ENCODE results near the gene HSPA1L. TPM values are rescaled to one million over a fixed set of nuclear protein-coding genes. Genes with fewer than 3 reads are reported as not detected.

HSPA1L gene
- total RNA-seq, 1 experiment from 2014 or later = 1.1 TPM

GRCh38 chr6:31851485-31851832, 36.4 kb upstream of the HSPA1L start:
- no peak overlapping the region for H3K27ac ChIP-seq (ENCODE audit: low read depth, low read length, poor library complexity, severe bottlenecking)
- no peak overlapping the region for H3K4me3 ChIP-seq (ENCODE audit: low read depth, low read length, poor library complexity, severe bottlenecking)
- no TSS peak for BruUV-seq (replicated peaks)
- H3K27me3 ChIP-seq (replicated peaks; ENCODE audit: insufficient read depth, low read depth, low read length, poor library complexity) = no peaks in the 10 kb centered on the region
- intact Hi-C loops (cut with micrococcal nuclease; ENCODE audit: unreplicated experiment) = no loop called here
- POLR2A ChIA-PET (ENCODE audit: low non-redundant PET) = no interaction called here
- TF ChIP-seq CTCF (conservative IDR thresholded peaks at IDR 0.05; ENCODE audit: low read depth, low read length) = no peak
- no peak for TF ChIP-seq EZH2 (IDR thresholded peaks at IDR 0.05; ENCODE audit: borderline replicate concordance, low read depth, low read length, poor library complexity, severe bottlenecking)
- CTCF ChIA-PET = no interaction called here
- H3K4me1 ChIP-seq (ENCODE audit: insufficient read depth, low read length, poor library complexity, severe bottlenecking) = no peaks in the 10 kb centered on the region
- no peaks in the 10 kb centered on the region for H3K9me3 ChIP-seq (ENCODE audit: low read depth, low read length, poor library complexity, severe bottlenecking)
- DNase-seq (ENCODE audit: low spot score) = no peak
- H3K36me3 ChIP-seq (ENCODE audit: insufficient read depth, low read length, poor library complexity, severe bottlenecking) = no peaks in the 10 kb centered on the region

GRCh38 chr6:31850765-31851484, 35.8 kb upstream of the HSPA1L start:
- ChIA-PET CTCF (no interaction called here), POLR2A (ENCODE audit: low non-redundant PET) (no interaction called here)
- no peaks in the 10 kb centered on the region for H3K27me3 ChIP-seq (replicated peaks; ENCODE audit: insufficient read depth, low read depth, low read length, poor library complexity)
- no TSS peak for BruUV-seq (replicated peaks)
- DNase-seq (ENCODE audit: low spot score) = no peak
- no peaks in the 10 kb centered on the region for H3K4me1 ChIP-seq (ENCODE audit: insufficient read depth, low read length, poor library complexity, severe bottlenecking)
- no peaks in the 10 kb centered on the region for H3K36me3 ChIP-seq (ENCODE audit: insufficient read depth, low read length, poor library complexity, severe bottlenecking)
- no peak for TF ChIP-seq EZH2 (IDR thresholded peaks at IDR 0.05; ENCODE audit: borderline replicate concordance, low read depth, low read length, poor library complexity, severe bottlenecking)
- TF ChIP-seq CTCF (conservative IDR thresholded peaks at IDR 0.05; ENCODE audit: low read depth, low read length) = no peak
- no peak overlapping the region for H3K4me3 ChIP-seq (ENCODE audit: low read depth, low read length, poor library complexity, severe bottlenecking)
- H3K9me3 ChIP-seq (ENCODE audit: low read depth, low read length, poor library complexity, severe bottlenecking) = no peaks in the 10 kb centered on the region
- intact Hi-C loops (cut with micrococcal nuclease; ENCODE audit: unreplicated experiment) = no loop called here
- no peak overlapping the region for H3K27ac ChIP-seq (ENCODE audit: low read depth, low read length, poor library complexity, severe bottlenecking)

- DNase-seq (ENCODE audit: low spot score) = no peak
- BruUV-seq (replicated peaks) = no TSS peak
- H3K4me3 ChIP-seq (ENCODE audit: low read depth, low read length, poor library complexity, severe bottlenecking) = no peak overlapping the region
- no peaks in the 10 kb centered on the region for H3K9me3 ChIP-seq (ENCODE audit: low read depth, low read length, poor library complexity, severe bottlenecking)
- POLR2A ChIA-PET (ENCODE audit: low non-redundant PET) = interaction anchor here (0.5 kb wide), 1 partner anchor 195 kb away, joined by 5 read pairs; no protein-coding TSS in a partner anchor
- CTCF ChIA-PET = no interaction called here
- no peaks in the 10 kb centered on the region for H3K27me3 ChIP-seq (replicated peaks; ENCODE audit: insufficient read depth, low read depth, low read length, poor library complexity)
- intact Hi-C loops (cut with micrococcal nuclease; ENCODE audit: unreplicated experiment) = no loop called here
- no peaks in the 10 kb centered on the region for H3K36me3 ChIP-seq (ENCODE audit: insufficient read depth, low read length, poor library complexity, severe bottlenecking)
- TF ChIP-seq EZH2 (IDR thresholded peaks at IDR 0.05; ENCODE audit: borderline replicate concordance, low read depth, low read length, poor library complexity, severe bottlenecking) = no peak
- TF ChIP-seq CTCF (conservative IDR thresholded peaks at IDR 0.05; ENCODE audit: low read depth, low read length) = no peak
- H3K27ac ChIP-seq (ENCODE audit: low read depth, low read length, poor library complexity, severe bottlenecking) = no peak overlapping the region
- no peaks in the 10 kb centered on the region for H3K4me1 ChIP-seq (ENCODE audit: insufficient read depth, low read length, poor library complexity, severe bottlenecking)
Observed at GRCh38 chr6:31847276-31847978, 32.3 kb upstream of the HSPA1L start.
